ENCODE results near the gene USP20.

Gene USP20

GRCh38 chr9:129895376-129896268, 60.4 kb downstream of the USP20 start:
- H3K9me3 Mint-ChIP-seq = no peaks in the 10 kb centered on the region
- H3K27me3 Mint-ChIP-seq = no peaks in the 10 kb centered on the region
- DNase-seq = no peak
- peak overlapping the region; percentile 100 for H3K27ac Mint-ChIP-seq
- H3K4me3 Mint-ChIP-seq = no peak overlapping the region
- H3K36me3 Mint-ChIP-seq (ENCODE audit: low read depth) = peaks cover 98% of the 10 kb centered on the region
- peaks cover 82% of the 10 kb centered on the region for H3K4me1 Mint-ChIP-seq (ENCODE audit: low read depth)

DNA sequence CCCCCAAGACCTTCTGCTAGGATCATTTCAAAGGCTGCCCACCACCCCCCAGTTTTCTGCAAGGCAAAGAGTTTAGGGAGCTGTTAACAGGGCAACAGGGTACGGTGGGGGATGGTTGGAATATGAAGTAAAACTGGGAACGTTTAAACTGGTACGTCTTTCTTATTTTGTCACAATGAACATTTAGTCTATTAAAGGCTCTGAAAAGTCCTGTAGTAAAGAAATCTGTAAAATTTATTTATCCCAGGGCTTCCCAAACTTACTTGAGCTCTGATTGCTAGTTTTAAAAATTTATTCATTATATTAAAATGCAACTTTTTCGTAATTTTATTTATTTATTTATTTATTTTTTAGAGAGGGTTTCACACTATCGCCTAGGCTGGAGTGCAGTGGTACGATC, 62.0 kb downstream of the USP20 start:
- H3K4me3 Mint-ChIP-seq = no peak overlapping the region
- no peaks in the 10 kb centered on the region for H3K9me3 Mint-ChIP-seq
- peaks cover 98% of the 10 kb centered on the region for H3K36me3 Mint-ChIP-seq (ENCODE audit: low read depth)
- no peaks in the 10 kb centered on the region for H3K27me3 Mint-ChIP-seq
- H3K4me1 Mint-ChIP-seq (ENCODE audit: low read depth) = peaks cover 78% of the 10 kb centered on the region
- peak overlapping the region; percentile 100 for H3K27ac Mint-ChIP-seq
- DNase-seq = no peak

DNA sequence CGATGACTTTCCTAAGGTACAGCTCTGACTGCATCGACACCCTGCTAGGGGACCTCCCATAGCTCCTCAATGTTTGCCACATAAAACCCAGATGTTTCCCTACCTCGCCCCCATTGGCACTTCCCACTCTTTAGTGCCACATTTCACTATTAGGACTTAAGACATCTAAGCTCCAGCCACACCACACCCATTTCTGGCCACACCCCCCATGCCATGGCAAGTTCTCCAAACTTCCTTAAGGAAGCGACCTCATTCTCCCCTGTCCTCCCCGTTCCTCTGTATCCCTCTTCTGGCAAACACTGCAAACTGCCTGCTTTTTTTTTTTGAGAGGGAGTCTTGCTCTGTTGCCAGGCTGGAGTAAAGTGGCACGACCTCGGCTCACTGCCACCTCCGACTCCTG, 62.9 kb downstream of the USP20 start:
- Mint-ChIP-seq H3K4me1 (ENCODE audit: low read depth) (peaks cover 75% of the 10 kb centered on the region), H3K9me3 (no peaks in the 10 kb centered on the region), H3K36me3 (ENCODE audit: low read depth) (peaks cover 98% of the 10 kb centered on the region), H3K27ac (peak overlapping the region; percentile 91), H3K4me3 (no peak overlapping the region), H3K27me3 (no peaks in the 10 kb centered on the region)
- DNase-seq = no peak

- H3K27ac Mint-ChIP-seq = peak overlapping the region; percentile 91
- no peak overlapping the region for H3K4me3 Mint-ChIP-seq
- no peak for DNase-seq
- no peaks in the 10 kb centered on the region for H3K27me3 Mint-ChIP-seq
- peaks cover 97% of the 10 kb centered on the region for H3K36me3 Mint-ChIP-seq (ENCODE audit: low read depth)
- H3K4me1 Mint-ChIP-seq (ENCODE audit: low read depth) = peaks cover 69% of the 10 kb centered on the region
- no peaks in the 10 kb centered on the region for H3K9me3 Mint-ChIP-seq
Observed at GRCh38 chr9:129899620-129900019, 64.4 kb downstream of the USP20 start.

GRCh38 chr9:129900263-129901027, 65.2 kb downstream of the USP20 start:
- H3K27ac Mint-ChIP-seq = peak overlapping the region; percentile 91
- H3K9me3 Mint-ChIP-seq = no peaks in the 10 kb centered on the region
- H3K36me3 Mint-ChIP-seq (ENCODE audit: low read depth) = peaks cover 96% of the 10 kb centered on the region
- DNase-seq = no peak
- H3K27me3 Mint-ChIP-seq = no peaks in the 10 kb centered on the region
- no peak overlapping the region for H3K4me3 Mint-ChIP-seq
- H3K4me1 Mint-ChIP-seq (ENCODE audit: low read depth) = peaks cover 65% of the 10 kb centered on the region

- H3K27me3 Mint-ChIP-seq = no peaks in the 10 kb centered on the region
- H3K27ac Mint-ChIP-seq = peak overlapping the region; percentile 91
- peaks cover 54% of the 10 kb centered on the region for H3K4me1 Mint-ChIP-seq (ENCODE audit: low read depth)
- no peaks in the 10 kb centered on the region for H3K9me3 Mint-ChIP-seq
- DNase-seq = no peak
- H3K4me3 Mint-ChIP-seq = no peak overlapping the region
- peaks cover 96% of the 10 kb centered on the region for H3K36me3 Mint-ChIP-seq (ENCODE audit: low read depth)
Observed at GRCh38 chr9:129901993-129902739, 66.9 kb downstream of the USP20 start.

GRCh38 chr9:129902740-129903134, 67.5 kb downstream of the USP20 start:
- Mint-ChIP-seq H3K27me3 (no peaks in the 10 kb centered on the region), H3K27ac (peak overlapping the region; percentile 91), H3K4me1 (ENCODE audit: low read depth) (peaks cover 54% of the 10 kb centered on the region), H3K36me3 (ENCODE audit: low read depth) (peaks cover 97% of the 10 kb centered on the region), H3K9me3 (no peaks in the 10 kb centered on the region), H3K4me3 (no peak overlapping the region)
- DNase-seq = no peak

DNA sequence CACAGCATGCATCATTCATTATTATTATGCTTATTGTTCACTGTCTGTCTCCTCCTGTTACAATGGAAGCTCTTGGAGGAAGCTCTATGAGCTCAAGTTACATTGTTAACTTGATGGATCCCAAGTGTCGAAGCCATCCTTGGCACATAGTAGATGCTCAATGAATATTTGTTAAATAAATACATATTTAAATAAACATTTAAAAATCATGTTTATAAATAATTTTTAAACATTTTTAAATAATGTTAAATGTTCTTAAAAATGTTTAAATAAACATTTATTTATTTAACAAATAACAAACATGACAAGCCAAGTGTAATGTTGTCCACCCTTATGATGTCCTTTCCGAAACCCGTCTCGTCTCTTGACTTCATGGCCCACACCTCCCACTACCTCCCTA, 69.5 kb downstream of the USP20 start:
- Mint-ChIP-seq H3K9me3 (no peaks in the 10 kb centered on the region), H3K4me3 (no peak overlapping the region), H3K27ac (peak overlapping the region; percentile 75), H3K27me3 (no peaks in the 10 kb centered on the region), H3K36me3 (ENCODE audit: low read depth) (peaks cover 96% of the 10 kb centered on the region), H3K4me1 (ENCODE audit: low read depth) (peaks cover 47% of the 10 kb centered on the region)
- no peak for DNase-seq

DNA sequence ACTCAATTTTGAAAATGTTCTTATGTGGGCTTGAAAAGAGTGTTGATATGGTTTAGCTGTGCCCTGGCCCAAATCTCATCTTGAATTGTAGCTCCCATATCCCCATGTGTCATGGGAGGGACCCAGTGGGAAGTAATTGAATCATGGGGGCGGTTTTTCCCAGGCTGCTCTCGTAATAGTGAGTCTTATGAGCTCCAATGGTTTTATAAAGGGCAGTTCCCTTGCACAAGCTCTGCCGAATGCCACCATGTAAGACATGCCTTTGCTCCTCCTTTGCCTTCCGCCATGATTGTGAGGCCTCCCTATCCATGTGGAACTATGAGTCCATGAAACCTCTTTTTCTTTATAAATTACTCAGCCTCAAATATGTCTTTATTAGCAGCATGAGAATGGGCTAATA, 71.0 kb downstream of the USP20 start:
- DNase-seq = no peak
- Mint-ChIP-seq H3K4me3 (no peak overlapping the region), H3K27ac (peak overlapping the region; percentile 80), H3K4me1 (ENCODE audit: low read depth) (peaks cover 47% of the 10 kb centered on the region), H3K27me3 (no peaks in the 10 kb centered on the region), H3K9me3 (no peaks in the 10 kb centered on the region), H3K36me3 (ENCODE audit: low read depth) (peaks cover 94% of the 10 kb centered on the region)

DNA sequence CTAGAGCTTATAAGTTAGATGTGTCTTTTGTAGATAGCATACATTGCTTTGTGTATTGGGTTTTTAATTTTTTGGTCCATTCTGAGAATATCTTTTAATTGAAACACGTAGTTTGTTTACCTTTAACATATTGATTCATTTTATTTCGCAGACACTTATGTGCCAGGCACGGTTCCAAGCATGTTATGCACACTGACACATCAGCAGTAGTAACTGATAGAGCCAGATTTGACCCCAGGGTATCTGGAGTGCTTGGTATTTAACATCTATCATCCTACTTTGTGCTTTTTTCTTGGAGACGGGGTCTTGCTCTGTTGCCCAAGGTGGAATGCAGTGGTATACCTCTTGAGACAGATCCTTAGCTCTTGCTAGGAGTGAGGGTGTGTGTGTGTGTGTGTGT, 71.9 kb downstream of the USP20 start:
- DNase-seq = no peak
- H3K4me1 Mint-ChIP-seq (ENCODE audit: low read depth) = peaks cover 45% of the 10 kb centered on the region
- peaks cover 94% of the 10 kb centered on the region for H3K36me3 Mint-ChIP-seq (ENCODE audit: low read depth)
- no peaks in the 10 kb centered on the region for H3K9me3 Mint-ChIP-seq
- H3K27me3 Mint-ChIP-seq = no peaks in the 10 kb centered on the region
- H3K4me3 Mint-ChIP-seq = no peak overlapping the region
- peak overlapping the region; percentile 80 for H3K27ac Mint-ChIP-seq

DNA sequence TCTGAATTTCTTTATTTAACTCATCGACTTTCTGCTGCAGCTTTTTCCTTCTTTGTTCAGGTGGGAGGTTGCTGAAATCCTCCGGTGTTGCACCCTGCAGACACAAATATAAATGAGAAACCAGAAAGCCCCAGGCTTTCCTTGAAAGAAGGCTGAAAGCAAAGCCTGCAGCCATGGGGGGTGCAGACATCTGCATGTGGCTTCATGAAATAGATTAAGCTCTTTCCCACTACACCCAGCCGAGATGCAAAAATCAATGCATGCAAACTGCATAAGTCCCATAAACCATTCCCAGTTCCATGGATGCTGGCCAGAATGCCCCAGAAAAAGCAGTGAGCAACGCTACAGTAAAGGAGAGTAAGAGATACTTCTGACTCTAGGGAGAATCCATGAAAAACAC, 73.6 kb downstream of the USP20 start:
- H3K27me3 Mint-ChIP-seq = no peaks in the 10 kb centered on the region
- peaks cover 39% of the 10 kb centered on the region for H3K4me1 Mint-ChIP-seq (ENCODE audit: low read depth)
- peak; percentile 14 for DNase-seq
- H3K9me3 Mint-ChIP-seq = no peaks in the 10 kb centered on the region
- H3K27ac Mint-ChIP-seq = peak overlapping the region; percentile 84
- H3K4me3 Mint-ChIP-seq = no peak overlapping the region
- H3K36me3 Mint-ChIP-seq (ENCODE audit: low read depth) = peaks cover 93% of the 10 kb centered on the region

GRCh38 chr9:129909851-129910250, 74.6 kb downstream of the USP20 start:
- peaks cover 31% of the 10 kb centered on the region for H3K4me1 Mint-ChIP-seq (ENCODE audit: low read depth)
- no peak for DNase-seq
- no peaks in the 10 kb centered on the region for H3K27me3 Mint-ChIP-seq
- H3K4me3 Mint-ChIP-seq = no peak overlapping the region
- no peaks in the 10 kb centered on the region for H3K9me3 Mint-ChIP-seq
- H3K27ac Mint-ChIP-seq = peak overlapping the region; percentile 84
- peaks cover 92% of the 10 kb centered on the region for H3K36me3 Mint-ChIP-seq (ENCODE audit: low read depth)

GRCh38 chr9:129910628-129911567, 75.6 kb downstream of the USP20 start:
- peaks cover 92% of the 10 kb centered on the region for H3K36me3 Mint-ChIP-seq (ENCODE audit: low read depth)
- no peaks in the 10 kb centered on the region for H3K9me3 Mint-ChIP-seq
- H3K4me1 Mint-ChIP-seq (ENCODE audit: low read depth) = peaks cover 32% of the 10 kb centered on the region
- H3K27me3 Mint-ChIP-seq = no peaks in the 10 kb centered on the region
- peak overlapping the region; percentile 84 for H3K27ac Mint-ChIP-seq
- no peak overlapping the region for H3K4me3 Mint-ChIP-seq
- peak; percentile 27 for DNase-seq

Data from activated T-cell treated with anti-CD3 and anti-CD28 coated beads, Interleukin-2, amount 50 U/mL, for 24 hours (primary cell).